Prostate gland (tissue), 2 donors: Measurements from ENCODE around the gene RIPK1.

Experiments used
- POLR2A ChIP-seq: fragments of 450-650 bp; IDR thresholded peaks from one replicate; pipeline ENCODE4 v1.6.1; 2016; ENCODE audit warnings: antibody characterized with exemption, mild to moderate bottlenecking
- POLR2AphosphoS5 ChIP-seq: sonication (generic); formaldehyde crosslinking; IDR thresholded peaks from one replicate; pipeline ENCODE4 v1.6.1; 2017; ENCODE audit warnings: antibody characterized with exemption
- TF ChIP-seq, protein P1 (sequence below), 4 experiments: fragments of 200-600 bp in 2 of 4; fragments of 450-650 bp in 2 of 4; sonication (generic) in 2 of 4; IDR thresholded peaks; 1 replicate in 3 of 4; 2 replicates in 1 of 4; pipeline ENCODE4 v1.5.1; 2016 to 2019; ENCODE audit warnings: antibody characterized with exemption in 4 of 4, mild to moderate bottlenecking in 2 of 4, moderate library complexity in 2 of 4

DNA sequence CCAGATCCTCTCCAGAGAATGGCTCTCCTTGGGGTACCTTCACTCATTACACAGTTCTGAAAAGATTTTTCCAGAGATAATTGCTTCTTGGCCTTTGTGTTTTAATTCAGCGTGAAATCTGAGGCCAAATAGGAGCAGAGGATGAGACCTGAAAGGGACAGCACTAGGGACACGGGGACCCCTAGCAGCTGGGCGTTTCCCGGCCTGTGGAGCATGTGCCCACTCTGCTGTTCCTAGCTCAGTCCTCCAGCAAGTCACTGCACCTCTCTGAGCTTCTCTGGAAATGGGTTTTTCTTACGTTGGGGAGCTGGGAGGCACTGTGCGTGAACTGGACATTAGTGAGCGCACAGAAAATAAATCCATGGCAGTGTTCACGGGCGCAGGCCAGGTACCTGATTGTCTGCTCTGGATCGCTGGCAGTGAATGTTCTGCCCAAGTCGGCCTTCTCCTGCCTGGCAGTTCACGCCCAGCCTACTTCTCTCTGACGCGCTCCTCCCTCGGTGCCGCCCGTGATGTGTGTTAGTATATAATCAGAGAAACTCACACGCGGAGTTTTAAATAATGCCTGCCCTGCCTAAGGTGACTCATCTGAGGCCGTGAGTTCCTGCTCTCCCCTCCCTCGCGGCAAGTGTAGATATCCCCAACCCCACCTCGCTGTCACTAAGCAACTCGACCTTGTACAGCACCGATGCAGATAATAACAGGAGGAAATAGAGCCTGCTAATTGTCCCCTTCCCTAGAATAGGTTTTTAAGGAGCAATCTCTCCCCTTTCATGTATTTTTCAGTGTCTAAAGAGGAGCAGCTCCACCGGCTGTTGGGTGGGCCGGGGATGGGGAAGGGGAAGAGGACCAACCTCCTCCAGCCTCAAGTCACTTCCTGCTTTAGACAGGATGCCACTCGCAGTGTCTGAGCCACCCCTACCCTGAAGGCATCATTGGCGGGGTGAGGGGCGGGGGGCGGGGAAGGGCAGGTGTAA lies 91.8 kb downstream of the RIPK1 start:
- TF ChIP-seq POLR2A: peak; percentile 22
- TF ChIP-seq, protein P1, sequence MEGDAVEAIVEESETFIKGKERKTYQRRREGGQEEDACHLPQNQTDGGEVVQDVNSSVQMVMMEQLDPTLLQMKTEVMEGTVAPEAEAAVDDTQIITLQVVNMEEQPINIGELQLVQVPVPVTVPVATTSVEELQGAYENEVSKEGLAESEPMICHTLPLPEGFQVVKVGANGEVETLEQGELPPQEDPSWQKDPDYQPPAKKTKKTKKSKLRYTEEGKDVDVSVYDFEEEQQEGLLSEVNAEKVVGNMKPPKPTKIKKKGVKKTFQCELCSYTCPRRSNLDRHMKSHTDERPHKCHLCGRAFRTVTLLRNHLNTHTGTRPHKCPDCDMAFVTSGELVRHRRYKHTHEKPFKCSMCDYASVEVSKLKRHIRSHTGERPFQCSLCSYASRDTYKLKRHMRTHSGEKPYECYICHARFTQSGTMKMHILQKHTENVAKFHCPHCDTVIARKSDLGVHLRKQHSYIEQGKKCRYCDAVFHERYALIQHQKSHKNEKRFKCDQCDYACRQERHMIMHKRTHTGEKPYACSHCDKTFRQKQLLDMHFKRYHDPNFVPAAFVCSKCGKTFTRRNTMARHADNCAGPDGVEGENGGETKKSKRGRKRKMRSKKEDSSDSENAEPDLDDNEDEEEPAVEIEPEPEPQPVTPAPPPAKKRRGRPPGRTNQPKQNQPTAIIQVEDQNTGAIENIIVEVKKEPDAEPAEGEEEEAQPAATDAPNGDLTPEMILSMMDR (IDR thresholded peaks at IDR 0.05): no peak
- no peak for TF ChIP-seq POLR2AphosphoS5
